NT2/D1 (cell line): ENCODE results near the gene ATP7A.
"Not testable (repeated sequence)": the region's sequence is repeated elsewhere in the genome, so short reads cannot be mapped to it uniquely, and the experiment has no call there.

Experiments used
- YY1 ChIP-seq: IDR thresholded peaks from 2 replicates; pipeline ENCODE4 v1.6.1; 2011; ENCODE audit not compliant: insufficient read length, insufficient read depth
- ZNF274 ChIP-seq: IDR thresholded peaks from 2 replicates; pipeline ENCODE4 v1.6.1; 2011; ENCODE audit warnings: mild to moderate bottlenecking, low read depth, low read length

GRCh38 chrX:78064698-78065601, 154.5 kb downstream of the ATP7A start:
- TF ChIP-seq ZNF274, YY1: not testable (repeated sequence)
